ENCODE data around the gene MLN.

GRCh38 chr6:33745548-33745947 lies 58.3 kb downstream of the MLN start:
- TF ChIP-seq MAX (IDR thresholded peaks at IDR 0.05) (no peak), JUND (IDR thresholded peaks at IDR 0.05) (no peak)
